Activated CD4-positive, CD25-positive, alpha-beta regulatory T cell treated with anti-CD3 and anti-CD28 coated beads, Interleukin-2, amount 50 U/mL, for 24 hours (primary cell): ENCODE data around the gene MTX1.
"Not testable (repeated sequence)": the region's sequence is repeated elsewhere in the genome, so short reads cannot be mapped to it uniquely, and the experiment has no call there.

ENCODE experiments used
- ATAC-seq, 2 donors: fragments of 150-1000 bp; cut with Tn5 transposase; one replicate each; pipeline ENCODE4 v1.10.0; 2021; ENCODE audit warnings: mild to moderate bottlenecking in 1 of 2, moderate library complexity in 1 of 2

The MTX1 gene

DNA sequence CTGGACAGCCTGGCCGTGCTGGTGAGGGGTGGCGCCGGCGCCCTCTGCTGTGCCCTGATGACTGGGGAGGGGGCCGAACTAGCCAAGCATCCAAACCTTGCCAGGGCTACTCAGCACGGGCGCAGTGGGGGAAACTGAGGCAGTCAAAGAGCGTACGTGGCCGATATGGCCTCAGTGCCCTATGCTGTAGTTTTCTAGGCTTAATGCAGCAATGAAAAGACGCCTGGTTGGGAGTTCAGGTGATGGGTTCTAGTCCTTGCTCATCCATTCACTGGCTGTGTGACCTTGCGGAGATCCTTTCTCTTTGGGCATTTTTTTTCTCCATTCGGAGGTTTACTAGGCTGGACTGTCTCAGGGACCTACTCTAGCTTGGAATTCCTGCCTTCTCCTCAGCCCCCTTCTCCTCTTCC, 822 bp downstream of the MTX1 start:
- ATAC-seq: no peak

GRCh38 chr1:155210314-155211104, 2.0 kb downstream of the MTX1 start:
- ATAC-seq: no peak

GRCh38 chr1:155211381-155212050, 3.0 kb downstream of the MTX1 start:
- not testable (repeated sequence) for ATAC-seq

DNA sequence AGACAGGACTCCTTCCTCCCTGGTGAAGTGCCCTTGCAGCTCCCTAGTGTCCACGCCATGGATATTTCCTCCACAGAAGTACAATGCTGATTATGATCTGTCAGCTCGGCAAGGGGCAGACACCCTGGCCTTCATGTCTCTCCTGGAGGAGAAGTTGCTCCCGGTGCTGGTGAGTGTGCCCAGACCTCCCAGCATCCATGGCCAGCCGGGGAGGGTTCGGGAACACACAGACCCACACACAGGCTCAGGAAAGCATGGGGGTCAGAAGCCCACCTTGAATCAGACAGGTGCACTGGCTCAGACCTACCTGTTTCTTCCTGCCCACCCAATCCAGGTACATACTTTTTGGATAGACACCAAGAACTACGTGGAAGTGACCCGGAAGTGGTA, 3.6 kb downstream of the MTX1 start:
- not testable (repeated sequence) for ATAC-seq

DNA sequence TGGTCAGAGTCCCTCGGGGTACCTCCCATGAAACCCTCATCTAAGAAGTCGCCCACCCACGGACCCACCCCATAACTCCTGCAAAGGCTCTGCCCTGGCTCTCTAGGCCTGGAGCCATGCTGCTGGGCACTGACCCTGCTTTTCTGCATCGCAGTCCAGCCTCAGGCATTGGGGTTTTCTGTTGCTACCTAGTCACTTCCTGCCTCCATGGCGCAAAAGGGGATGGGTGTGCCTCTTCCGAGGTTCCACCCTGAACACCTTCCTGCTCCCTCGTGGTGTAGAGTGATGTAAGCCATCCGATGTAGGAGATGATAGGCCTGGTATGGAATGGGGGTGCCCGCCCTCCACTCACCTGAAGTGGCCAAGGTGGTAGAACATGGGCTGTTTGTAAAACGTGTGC, 6.2 kb downstream of the MTX1 start:
- not testable (repeated sequence) for ATAC-seq

GRCh38 chr1:155218854-155219591, 10.5 kb downstream of the MTX1 start:
- no peak for ATAC-seq

DNA sequence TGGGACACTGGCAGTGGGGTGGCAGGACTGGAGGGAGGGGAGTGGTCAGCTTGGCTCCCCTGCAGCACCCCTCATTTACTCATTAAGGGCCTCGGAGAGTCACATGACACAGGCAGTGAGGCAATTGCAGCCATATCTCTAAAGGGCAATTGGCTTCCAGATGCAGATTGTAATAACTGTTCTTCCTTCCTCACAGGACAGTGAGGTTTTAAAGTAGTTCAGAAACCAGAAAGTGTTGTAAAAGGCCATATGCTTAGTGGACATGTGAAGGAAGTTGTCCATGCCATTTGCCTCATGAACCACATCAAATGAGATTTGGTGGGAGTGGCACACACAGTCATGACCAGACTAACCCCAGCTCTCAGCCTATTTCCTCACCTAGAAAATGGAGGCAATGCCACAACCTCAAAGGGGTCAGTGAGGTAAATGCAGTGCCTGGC, 11.1 kb downstream of the MTX1 start:
- no peak for ATAC-seq

- ATAC-seq: not testable (repeated sequence)
Observed at GRCh38 chr1:155220211-155220965, 11.9 kb downstream of the MTX1 start.

DNA sequence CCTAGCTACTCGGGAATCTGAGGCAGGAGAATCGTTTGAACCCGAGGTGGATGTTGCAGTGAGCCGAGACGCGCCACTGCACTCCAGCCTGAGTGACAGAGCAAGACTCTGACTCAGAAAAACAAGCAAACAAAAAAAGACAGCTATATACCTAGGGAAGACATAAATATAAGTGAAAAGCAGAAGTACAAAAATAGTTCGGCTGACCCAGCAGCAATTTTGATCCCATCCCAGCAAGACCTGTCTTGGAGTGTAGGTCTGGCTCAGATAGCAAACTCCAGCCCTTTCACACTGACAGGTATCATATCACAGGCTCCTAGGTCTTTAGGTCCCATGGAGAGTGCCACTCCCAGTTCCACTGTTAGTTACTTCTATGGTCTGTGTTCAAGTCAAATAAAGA, 14.6 kb downstream of the MTX1 start:
- no peak for ATAC-seq

GRCh38 chr1:155225404-155225759, 16.9 kb downstream of the MTX1 start:
- not testable (repeated sequence) for ATAC-seq

DNA sequence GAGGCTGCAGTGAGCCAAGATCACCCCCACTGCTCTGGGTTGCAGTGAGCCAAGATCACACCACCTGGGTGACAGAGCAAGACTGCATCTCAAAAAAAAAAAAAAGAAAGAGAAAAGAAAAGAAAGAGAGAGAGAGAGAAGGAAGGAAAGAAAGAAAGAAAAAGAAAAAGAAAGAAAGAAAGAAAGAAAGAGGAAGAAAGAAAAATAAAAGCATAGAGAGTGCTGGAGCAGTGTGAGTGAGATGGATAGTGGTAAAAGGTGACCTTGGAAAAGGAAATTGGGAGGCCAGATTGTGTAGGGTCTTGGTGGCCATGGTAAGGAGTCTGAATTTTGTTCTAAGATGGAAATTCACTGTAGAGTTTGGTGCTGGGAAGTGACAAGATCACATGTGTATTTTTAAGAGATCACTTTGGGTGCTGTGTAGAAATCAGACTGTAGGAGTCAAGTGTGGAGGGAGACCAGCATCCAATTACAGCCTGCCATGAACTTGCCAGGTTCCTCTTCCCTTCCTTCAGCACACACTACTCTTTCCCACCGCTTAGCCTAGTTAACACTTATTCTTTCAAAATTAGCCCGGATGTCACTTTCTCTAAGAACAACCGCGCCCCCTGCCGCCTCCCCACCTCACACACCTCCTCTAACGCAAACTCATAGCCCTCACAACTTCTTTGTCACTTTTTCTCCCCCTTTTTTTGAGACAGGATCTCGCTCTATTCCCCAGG, 17.9 kb downstream of the MTX1 start:
- ATAC-seq: peak; percentile 46 to 53

- peak; percentile 24 to 38 for ATAC-seq
Observed at GRCh38 chr1:155226910-155227260, 18.4 kb downstream of the MTX1 start.

DNA sequence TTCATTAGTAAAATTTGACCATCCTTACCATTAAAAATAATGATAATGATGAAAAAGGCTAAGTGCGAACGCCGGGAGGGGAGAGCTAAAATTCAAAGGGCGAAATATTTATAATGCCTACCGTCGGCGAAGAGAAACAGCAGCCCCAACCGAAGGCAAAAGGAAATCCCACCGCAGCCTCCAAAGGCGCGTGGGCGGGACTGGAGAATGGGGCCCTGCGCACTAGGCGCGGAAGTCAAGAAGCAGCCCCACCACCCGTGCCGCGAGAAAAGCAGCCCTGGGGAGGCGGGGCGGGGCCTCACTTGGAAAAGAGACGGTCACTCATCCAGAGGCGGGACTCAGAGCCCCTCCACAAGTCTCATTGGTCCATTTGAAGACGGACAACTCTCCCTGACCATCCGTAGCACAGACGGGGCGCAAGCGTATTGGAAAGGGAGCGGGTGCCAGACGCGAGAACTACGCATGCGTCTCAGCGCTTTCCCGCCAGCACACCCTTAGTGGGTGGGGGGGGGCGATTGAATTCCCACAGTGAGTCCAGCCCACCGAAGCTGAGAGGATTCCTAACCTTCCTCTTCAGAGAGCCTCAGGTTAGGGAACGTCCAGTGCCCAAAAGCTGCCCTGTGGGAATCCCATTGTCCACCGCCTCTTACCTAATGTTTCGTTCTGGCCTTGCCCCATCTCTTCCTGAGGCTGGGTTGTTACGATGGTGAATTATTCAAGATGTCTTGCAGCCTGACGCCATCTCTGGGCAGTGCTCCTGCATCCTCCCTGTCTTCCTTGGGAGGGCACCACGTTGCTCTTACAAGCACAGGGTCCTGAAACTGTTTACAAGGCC, 19.0 kb downstream of the MTX1 start:
- peak; percentile 95 for ATAC-seq

GRCh38 chr1:155228096-155228427, 19.6 kb downstream of the MTX1 start:
- no peak for ATAC-seq

- ATAC-seq: not testable (repeated sequence)
Observed at GRCh38 chr1:155231302-155231701, 22.8 kb downstream of the MTX1 start.

GRCh38 chr1:155232001-155232978, 23.8 kb downstream of the MTX1 start:
- not testable (repeated sequence) for ATAC-seq

DNA sequence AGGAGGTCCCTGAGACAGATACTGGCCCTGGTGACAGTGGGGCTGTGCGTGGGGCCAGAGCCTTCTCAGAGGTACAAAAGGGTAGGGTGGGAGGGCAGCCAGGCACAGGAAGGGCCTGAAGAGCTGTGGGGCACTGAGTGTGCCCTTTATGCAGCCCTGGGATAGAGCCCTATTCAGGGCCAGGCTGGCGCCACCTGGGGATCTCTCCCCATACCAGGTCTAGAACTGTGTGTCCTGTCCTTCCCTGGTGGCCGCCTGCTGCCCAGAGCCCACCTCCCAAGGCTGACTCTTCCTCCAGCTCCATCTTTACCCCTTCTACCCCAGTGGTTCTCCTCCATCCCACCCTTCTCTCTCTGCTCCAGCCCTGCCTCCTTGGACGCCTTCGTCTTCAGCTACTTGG, 25.0 kb downstream of the MTX1 start:
- not testable (repeated sequence) for ATAC-seq

DNA sequence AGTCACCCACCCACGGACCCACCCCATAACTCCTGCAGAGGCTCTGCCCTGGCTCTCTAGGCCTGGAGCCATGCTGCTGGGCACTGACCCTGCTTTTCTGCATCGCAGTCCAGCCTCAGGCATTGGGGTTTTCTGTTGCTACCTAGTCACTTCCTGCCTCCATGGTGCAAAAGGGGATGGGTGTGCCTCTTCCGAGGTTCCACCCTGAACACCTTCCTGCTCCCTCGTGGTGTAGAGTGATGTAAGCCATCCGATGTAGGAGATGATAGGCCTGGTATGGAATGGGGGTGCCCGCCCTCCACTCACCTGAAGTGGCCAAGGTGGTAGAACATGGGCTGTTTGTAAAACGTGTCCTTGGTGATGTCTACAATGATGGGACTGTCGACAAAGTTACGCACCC, 26.9 kb downstream of the MTX1 start:
- peak in 1 of 2 donors; percentile 39 for ATAC-seq

DNA sequence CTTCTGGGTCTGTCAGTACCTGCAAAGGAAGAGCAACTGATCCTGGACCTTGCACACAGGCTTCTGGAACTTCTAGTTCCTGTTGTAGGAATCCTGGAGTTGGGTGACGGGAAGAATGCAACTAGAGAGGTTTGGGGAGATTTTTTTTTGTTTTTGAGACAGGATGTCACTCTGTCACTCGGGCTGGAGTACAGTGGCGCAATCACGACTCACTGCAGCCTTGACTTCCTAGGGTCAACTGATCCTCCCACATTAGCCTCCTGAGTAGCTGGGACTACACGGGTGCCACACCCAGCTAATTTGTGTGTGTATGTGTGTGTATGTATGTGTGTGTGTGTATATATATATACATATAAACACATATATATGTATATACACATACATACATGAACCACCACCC, 28.0 kb downstream of the MTX1 start:
- ATAC-seq: no peak

DNA sequence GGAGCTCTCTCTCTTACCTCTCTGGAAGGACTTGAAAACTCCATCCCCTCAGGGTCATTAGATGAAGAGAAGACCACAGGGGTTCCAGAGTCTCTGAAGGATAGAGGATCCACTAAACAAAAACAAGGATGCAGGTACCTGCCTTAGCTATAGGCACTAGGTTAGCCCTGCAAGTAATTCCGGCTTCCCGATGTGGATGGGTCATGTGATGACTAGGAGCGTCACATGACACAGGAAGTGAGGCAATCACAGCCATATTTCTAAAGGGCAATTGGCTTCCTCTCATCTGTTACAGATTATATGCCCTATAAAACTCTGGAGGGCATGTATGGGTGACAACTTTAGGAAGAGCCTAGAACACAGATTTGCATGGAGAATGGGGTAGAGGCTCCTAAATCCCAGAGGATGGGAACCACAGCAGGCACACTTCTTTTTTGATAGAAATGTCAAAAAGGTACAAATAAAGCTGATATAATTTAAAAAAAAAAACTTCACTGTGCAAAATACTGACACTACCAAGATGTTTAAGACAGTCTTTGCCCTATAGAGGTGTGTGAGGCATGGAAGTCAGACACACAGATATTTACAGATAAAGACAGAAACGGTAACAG, 32.7 kb downstream of the MTX1 start:
- peak; percentile 51 to 65 for ATAC-seq
